Prostate gland (tissue), 2 donors: ENCODE data around the gene BPIFA2. TPM values are rescaled to one million over a fixed set of nuclear protein-coding genes. Genes with fewer than 3 reads are reported as not detected.

Experiments
- DNase-seq: peaks from one replicate; pipeline ENCODE4 v3.0.0-alpha.2; 2019; ENCODE audit warnings: low spot score
- H3K27ac ChIP-seq, 2 donors: fragments of 200-600 bp; sonication (generic); 2 replicates each; pipeline ENCODE4 v1.5.1; 2017 to 2019
- H3K27me3 ChIP-seq: fragments of 200-600 bp; sonication (generic); replicated peaks from 2 replicates; pipeline ENCODE4 v1.5.1; 2019; ENCODE audit not compliant: insufficient read depth
- H3K36me3 ChIP-seq, 2 donors: fragments of 200-600 bp; sonication (generic); 1 replicate in 1 of 2; 2 replicates in 1 of 2; pipeline versions ENCODE4 v1.5.1 to v1.8.1; 2017 to 2019
- H3K4me1 ChIP-seq: fragments of 200-600 bp; sonication (generic); replicated peaks from 2 replicates; pipeline ENCODE4 v1.5.1; 2019
- H3K4me3 ChIP-seq, 2 donors: fragments of 200-600 bp; sonication (generic); 2 replicates each; pipeline ENCODE4 v1.5.1; 2017 to 2019
- H3K9me3 ChIP-seq: fragments of 200-600 bp; sonication (generic); 2 replicates; pipeline ENCODE4 v1.5.1; 2017
- POLR2A ChIP-seq: fragments of 450-650 bp; IDR thresholded peaks from one replicate; pipeline ENCODE4 v1.6.1; 2016; ENCODE audit warnings: antibody characterized with exemption, mild to moderate bottlenecking
- POLR2AphosphoS5 ChIP-seq: sonication (generic); formaldehyde crosslinking; IDR thresholded peaks from one replicate; pipeline ENCODE4 v1.6.1; 2017; ENCODE audit warnings: antibody characterized with exemption
- WGBS: methylation state at CpG from one replicate; pipeline ENCODE4 v1.1.5; 2018; 5-methylcytosine and 5-hydroxymethylcytosine counted together
- intact Hi-C: fragments of 100-400 bp; cut with DNase I; formaldehyde crosslinking; loops from one replicate; pipeline ENCODE4 v1.14.2; 2022
- total RNA-seq, 2 donors: library from RNA; depleted of rRNA; stranded (reverse); fragments of >200 nt; gene quantifications; one replicate each; pipeline ENCODE4 v1.1.0, GENCODE V29; 2016
- TF ChIP-seq, protein P1 (sequence below), 4 experiments: fragments of 200-600 bp in 2 of 4; fragments of 450-650 bp in 2 of 4; sonication (generic) in 2 of 4; IDR thresholded peaks; 1 replicate in 3 of 4; 2 replicates in 1 of 4; pipeline ENCODE4 v1.5.1; 2016 to 2019; ENCODE audit warnings: antibody characterized with exemption in 4 of 4, mild to moderate bottlenecking in 2 of 4, moderate library complexity in 2 of 4

BPIFA2 gene
- total RNA-seq, 2 donors from 2014 or later: not detected

DNA sequence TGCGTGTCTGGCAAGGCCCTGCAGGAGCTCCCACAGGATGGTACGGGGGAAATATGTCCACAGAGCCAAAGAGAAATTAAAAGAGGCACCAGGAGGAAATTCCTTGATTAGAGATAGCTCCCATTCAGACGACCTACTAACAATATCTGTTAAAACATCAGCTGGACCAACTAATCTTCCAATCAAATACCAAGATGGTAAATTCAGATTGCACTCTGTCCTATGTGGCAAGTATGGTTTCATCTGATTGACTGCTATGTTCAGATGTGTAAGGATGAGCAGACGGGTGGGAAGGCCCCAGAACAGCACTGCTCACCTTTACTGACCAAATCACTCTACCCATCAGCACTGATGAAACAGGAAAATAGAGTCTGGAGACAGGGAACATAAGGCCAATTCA lies 19.5 kb downstream of the BPIFA2 start:
- H3K36me3 ChIP-seq: no peaks in the 10 kb centered on the region
- TF ChIP-seq POLR2A (no peak), POLR2AphosphoS5 (no peak)
- TF ChIP-seq, protein P1, sequence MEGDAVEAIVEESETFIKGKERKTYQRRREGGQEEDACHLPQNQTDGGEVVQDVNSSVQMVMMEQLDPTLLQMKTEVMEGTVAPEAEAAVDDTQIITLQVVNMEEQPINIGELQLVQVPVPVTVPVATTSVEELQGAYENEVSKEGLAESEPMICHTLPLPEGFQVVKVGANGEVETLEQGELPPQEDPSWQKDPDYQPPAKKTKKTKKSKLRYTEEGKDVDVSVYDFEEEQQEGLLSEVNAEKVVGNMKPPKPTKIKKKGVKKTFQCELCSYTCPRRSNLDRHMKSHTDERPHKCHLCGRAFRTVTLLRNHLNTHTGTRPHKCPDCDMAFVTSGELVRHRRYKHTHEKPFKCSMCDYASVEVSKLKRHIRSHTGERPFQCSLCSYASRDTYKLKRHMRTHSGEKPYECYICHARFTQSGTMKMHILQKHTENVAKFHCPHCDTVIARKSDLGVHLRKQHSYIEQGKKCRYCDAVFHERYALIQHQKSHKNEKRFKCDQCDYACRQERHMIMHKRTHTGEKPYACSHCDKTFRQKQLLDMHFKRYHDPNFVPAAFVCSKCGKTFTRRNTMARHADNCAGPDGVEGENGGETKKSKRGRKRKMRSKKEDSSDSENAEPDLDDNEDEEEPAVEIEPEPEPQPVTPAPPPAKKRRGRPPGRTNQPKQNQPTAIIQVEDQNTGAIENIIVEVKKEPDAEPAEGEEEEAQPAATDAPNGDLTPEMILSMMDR (IDR thresholded peaks at IDR 0.05): no peak
- H3K4me3 ChIP-seq: no peak overlapping the region
- intact Hi-C loops: no loop called here
- no peaks in the 10 kb centered on the region for H3K9me3 ChIP-seq
- no peak for DNase-seq
- no peaks in the 10 kb centered on the region for H3K27me3 ChIP-seq
- WGBS: 77% methylated on average over 4 of the region's 4 CpGs
- H3K27ac ChIP-seq: no peak overlapping the region
- no peaks in the 10 kb centered on the region for H3K4me1 ChIP-seq

DNA sequence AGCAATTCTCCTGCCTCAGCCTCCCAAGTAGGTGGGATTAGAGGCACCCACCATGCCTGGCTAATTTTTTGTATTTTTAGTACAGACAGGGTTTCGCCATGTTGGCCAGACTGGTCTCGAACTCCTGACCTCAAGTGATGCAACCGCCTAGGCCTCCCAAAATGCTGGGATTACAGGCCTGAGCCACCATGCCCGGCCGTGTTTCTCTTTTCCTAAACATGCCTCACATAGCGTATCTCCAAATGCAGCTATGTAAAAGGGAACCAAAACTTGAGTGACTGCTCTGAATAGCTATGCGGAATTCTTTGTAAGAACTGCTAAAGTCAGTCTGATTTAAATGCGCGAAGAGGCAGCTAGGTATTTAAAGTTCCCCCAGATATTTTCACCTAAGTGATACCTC lies 20.5 kb downstream of the BPIFA2 start:
- Histone ChIP-seq H3K27me3 (no peaks in the 10 kb centered on the region), H3K27ac (peak overlapping the region in 1 of 2 donors; percentile 11), H3K36me3 (no peaks in the 10 kb centered on the region), H3K9me3 (no peaks in the 10 kb centered on the region), H3K4me3 (no peak overlapping the region), H3K4me1 (no peaks in the 10 kb centered on the region)
- intact Hi-C loops: no loop called here
- TF ChIP-seq, protein P1 (IDR thresholded peaks at IDR 0.05): no peak
- TF ChIP-seq POLR2A (no peak), POLR2AphosphoS5 (no peak)
- 91% methylated on average over 9 of the region's 9 CpGs for WGBS
- no peak for DNase-seq

DNA sequence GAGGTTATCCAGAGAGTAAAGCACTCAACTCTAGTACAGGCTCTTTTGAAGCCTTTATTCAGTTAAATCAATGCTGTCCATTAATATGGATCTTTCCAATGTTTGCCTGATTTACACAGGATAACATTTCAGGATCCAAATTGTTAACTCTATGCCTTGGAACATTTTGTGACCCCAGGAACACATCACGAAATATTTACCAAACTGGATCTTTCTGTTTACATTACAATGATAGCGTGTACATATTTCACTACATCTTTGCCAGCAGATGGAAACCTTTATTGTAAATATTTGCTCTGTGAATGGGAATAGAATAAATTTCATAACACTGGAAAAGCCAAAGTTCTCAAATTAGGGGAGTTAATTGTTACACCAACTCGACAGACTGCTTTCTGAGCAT lies 23.5 kb downstream of the BPIFA2 start:
- Histone ChIP-seq H3K9me3 (no peaks in the 10 kb centered on the region), H3K36me3 (no peaks in the 10 kb centered on the region), H3K27ac (peak overlapping the region; percentile 20 to 58), H3K4me1 (no peaks in the 10 kb centered on the region), H3K27me3 (no peaks in the 10 kb centered on the region), H3K4me3 (no peak overlapping the region)
- intact Hi-C loops: no loop called here
- DNase-seq: no peak
- peak; percentile 79 for TF ChIP-seq POLR2AphosphoS5
- TF ChIP-seq, protein P1 (IDR thresholded peaks at IDR 0.05): no peak
- 17% methylated on average over 3 of the region's 3 CpGs for WGBS

DNA sequence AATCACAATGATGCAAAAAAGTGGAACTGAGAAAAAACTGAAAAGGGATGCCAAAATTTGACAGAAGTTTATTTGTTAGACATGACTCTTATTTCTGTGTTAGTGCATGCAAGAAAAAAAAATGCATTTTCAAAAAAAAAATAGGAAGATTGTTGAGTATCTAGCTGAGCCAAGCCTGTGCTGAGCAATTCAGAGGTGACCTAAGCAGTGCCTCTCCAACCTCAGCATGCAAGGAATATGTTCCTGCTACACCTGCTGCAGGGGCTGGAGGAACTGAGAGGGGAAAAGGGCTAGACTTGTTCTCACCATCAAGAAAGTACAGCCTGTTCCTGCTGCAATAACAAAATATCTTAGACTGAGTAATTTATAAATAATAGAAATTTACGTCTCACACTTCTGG lies 24.0 kb downstream of the BPIFA2 start:
- no peak overlapping the region for H3K4me3 ChIP-seq
- no peak overlapping the region for H3K27ac ChIP-seq
- DNase-seq: no peak
- H3K4me1 ChIP-seq: no peaks in the 10 kb centered on the region
- H3K36me3 ChIP-seq: no peaks in the 10 kb centered on the region
- H3K9me3 ChIP-seq: no peaks in the 10 kb centered on the region
- no peaks in the 10 kb centered on the region for H3K27me3 ChIP-seq
- 31% methylated on average over 1 of the region's 1 CpG for WGBS
- TF ChIP-seq POLR2AphosphoS5 (no peak), POLR2A (no peak)
- TF ChIP-seq, protein P1 (IDR thresholded peaks at IDR 0.05): no peak
- intact Hi-C loops: no loop called here

DNA sequence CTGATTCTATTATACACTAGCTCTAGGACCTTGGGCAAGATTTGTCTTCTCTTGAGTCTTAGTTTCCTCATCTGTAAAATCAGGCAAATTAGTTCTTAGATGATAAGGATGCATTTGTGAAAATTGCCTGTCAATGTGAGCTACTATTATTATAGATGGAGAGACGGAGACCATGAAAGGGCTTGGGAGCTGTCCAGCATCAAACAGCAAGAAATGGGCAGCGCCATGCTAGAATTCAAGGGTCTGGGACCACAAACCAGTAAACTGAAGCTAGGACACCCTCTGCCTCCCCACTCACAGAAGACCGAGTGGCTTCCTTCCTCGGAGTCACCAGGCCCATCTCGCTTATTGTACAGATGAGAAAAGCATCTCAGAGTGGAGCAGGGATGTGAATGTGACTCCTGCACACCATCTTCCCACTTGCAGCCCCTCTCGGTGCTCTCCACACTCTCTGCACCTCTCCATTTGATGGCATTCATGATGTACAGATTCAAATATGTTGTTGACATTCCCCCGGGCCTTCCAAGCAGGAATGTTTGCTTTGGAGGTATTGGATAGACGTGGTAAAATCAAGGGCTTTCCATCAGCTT lies 25.0 kb downstream of the BPIFA2 start:
- no peaks in the 10 kb centered on the region for H3K27me3 ChIP-seq
- DNase-seq: no peak
- H3K9me3 ChIP-seq: no peaks in the 10 kb centered on the region
- no peaks in the 10 kb centered on the region for H3K36me3 ChIP-seq
- WGBS: 61% methylated on average over 8 of the region's 8 CpGs
- no peak overlapping the region for H3K27ac ChIP-seq
- intact Hi-C loops: no loop called here
- TF ChIP-seq POLR2A (no peak), POLR2AphosphoS5 (no peak)
- TF ChIP-seq, protein P1 (IDR thresholded peaks at IDR 0.05): no peak
- H3K4me3 ChIP-seq: no peak overlapping the region
- no peaks in the 10 kb centered on the region for H3K4me1 ChIP-seq
